DOHH2 (cell line): ENCODE measurements around the gene TEX29.

Source experiments
- H3F3A ChIP-seq: fragments of 200-600 bp; sonication (generic), shearing (Covaris generic); 2 replicates; pipeline ENCODE4 v1.6.0; 2016; ENCODE audit warnings: antibody characterized with exemption, mild to moderate bottlenecking; ENCODE audit not compliant: control insufficient read depth, insufficient read depth
- H3K27ac ChIP-seq: fragments of 200-600 bp; sonication (generic); 2 replicates; pipeline ENCODE4 v1.5.1; 2014; ENCODE audit warnings: low read depth, mild to moderate bottlenecking, low read length, moderate library complexity
- H3K27me3 ChIP-seq: fragments of 200-600 bp; sonication (generic); 2 replicates; pipeline ENCODE4 v1.6.1; 2014; ENCODE audit warnings: mild to moderate bottlenecking, low read length, mixed read lengths; ENCODE audit not compliant: control insufficient read depth
- H3K36me3 ChIP-seq: fragments of 200-600 bp; sonication (generic); 2 replicates; pipeline ENCODE4 v1.6.1; 2014; ENCODE audit warnings: mild to moderate bottlenecking, low read length, moderate library complexity, mixed read lengths; ENCODE audit not compliant: control insufficient read depth
- H3K4me1 ChIP-seq: fragments of 200-600 bp; sonication (generic); 2 replicates; pipeline ENCODE4 v1.6.1; 2014; ENCODE audit warnings: mild to moderate bottlenecking, low read length, mixed read lengths; ENCODE audit not compliant: control insufficient read depth
- H3K4me2 ChIP-seq: fragments of 200-600 bp; sonication (generic); 2 replicates; pipeline ENCODE4 v1.6.0; 2014; ENCODE audit warnings: mild to moderate bottlenecking, low read length, moderate library complexity
- H3K4me3 ChIP-seq: fragments of 200-600 bp; sonication (generic); 2 replicates; pipeline ENCODE4 v1.5.1; 2014; ENCODE audit warnings: mild to moderate bottlenecking, low read length, mixed read lengths
- H3K79me2 ChIP-seq: fragments of 200-600 bp; sonication (generic); 2 replicates; pipeline ENCODE4 v1.6.1; 2014; ENCODE audit warnings: mild to moderate bottlenecking, low read length, mixed read lengths; ENCODE audit not compliant: control insufficient read depth
- H3K9me2 ChIP-seq: fragments of 200-600 bp; sonication (generic); replicated peaks from 2 replicates; pipeline ENCODE4 v1.6.1; 2014; ENCODE audit warnings: mild to moderate bottlenecking, low read length, mixed read lengths; ENCODE audit not compliant: control insufficient read depth
- H3K9me3 ChIP-seq: fragments of 200-600 bp; sonication (generic); 2 replicates; pipeline ENCODE4 v1.6.1; 2014; ENCODE audit warnings: antibody characterized with exemption, low read length, mixed read lengths; ENCODE audit not compliant: control insufficient read depth, insufficient read depth
- H4K20me1 ChIP-seq: fragments of 200-600 bp; sonication (generic); 2 replicates; pipeline ENCODE4 v1.6.0; 2014; ENCODE audit warnings: low read depth, mild to moderate bottlenecking, antibody characterized with exemption, low read length, moderate library complexity; ENCODE audit not compliant: control insufficient read depth, insufficient read depth
- CTCF ChIP-seq: fragments of 200-600 bp; sonication (generic); IDR thresholded peaks from one replicate; pipeline ENCODE4 v1.5.1; 2014; ENCODE audit warnings: antibody characterized with exemption, mild to moderate bottlenecking, low read depth, low read length; ENCODE audit not compliant: poor library complexity, severe bottlenecking
- EZH2phosphoT487 ChIP-seq: fragments of 200-600 bp; sonication (generic); IDR thresholded peaks from 2 replicates; pipeline ENCODE4 v1.6.1; 2017; ENCODE audit warnings: borderline replicate concordance, mild to moderate bottlenecking, antibody characterized with exemption, low read length, moderate library complexity, mixed read lengths

Gene TEX29

GRCh38 chr13:111359930-111360329 lies 39.5 kb downstream of the TEX29 start:
- no peaks in the 10 kb centered on the region for H3K79me2 ChIP-seq
- H3K4me2 ChIP-seq, result no peak overlapping the region
- no peaks in the 10 kb centered on the region for H4K20me1 ChIP-seq
- no peaks in the 10 kb centered on the region for H3F3A ChIP-seq
- H3K4me3 ChIP-seq, result no peak overlapping the region
- H3K9me2 ChIP-seq, result no peaks in the 10 kb centered on the region
- H3K4me1 ChIP-seq, result no peaks in the 10 kb centered on the region
- no peak overlapping the region for H3K27ac ChIP-seq
- TF ChIP-seq EZH2phosphoT487, result no peak
- no peak for TF ChIP-seq CTCF
- no peaks in the 10 kb centered on the region for H3K27me3 ChIP-seq
- no peaks in the 10 kb centered on the region for H3K36me3 ChIP-seq
- no peaks in the 10 kb centered on the region for H3K9me3 ChIP-seq

- no peaks in the 10 kb centered on the region for H3K4me1 ChIP-seq
- H3K9me3 ChIP-seq, result no peaks in the 10 kb centered on the region
- H3K9me2 ChIP-seq, result no peaks in the 10 kb centered on the region
- H3K4me2 ChIP-seq, result no peak overlapping the region
- H3F3A ChIP-seq, result no peaks in the 10 kb centered on the region
- H3K27ac ChIP-seq, result no peak overlapping the region
- no peaks in the 10 kb centered on the region for H4K20me1 ChIP-seq
- no peaks in the 10 kb centered on the region for H3K36me3 ChIP-seq
- TF ChIP-seq EZH2phosphoT487 (no peak), CTCF (no peak)
- no peak overlapping the region for H3K4me3 ChIP-seq
- no peaks in the 10 kb centered on the region for H3K79me2 ChIP-seq
- H3K27me3 ChIP-seq, result no peaks in the 10 kb centered on the region
Observed at GRCh38 chr13:111360452-111360851, 40.0 kb downstream of the TEX29 start.

GRCh38 chr13:111361046-111361872 lies 40.8 kb downstream of the TEX29 start:
- no peak overlapping the region for H3K4me3 ChIP-seq
- H3K27ac ChIP-seq, result no peak overlapping the region
- no peaks in the 10 kb centered on the region for H3F3A ChIP-seq
- H3K36me3 ChIP-seq, result no peaks in the 10 kb centered on the region
- TF ChIP-seq EZH2phosphoT487 (no peak), CTCF (no peak)
- H3K4me1 ChIP-seq, result no peaks in the 10 kb centered on the region
- no peaks in the 10 kb centered on the region for H3K9me3 ChIP-seq
- no peak overlapping the region for H3K4me2 ChIP-seq
- no peaks in the 10 kb centered on the region for H3K79me2 ChIP-seq
- no peaks in the 10 kb centered on the region for H4K20me1 ChIP-seq
- no peaks in the 10 kb centered on the region for H3K9me2 ChIP-seq
- H3K27me3 ChIP-seq, result no peaks in the 10 kb centered on the region
